Measurements from ENCODE around the gene RETSAT.

The RETSAT gene

DNA sequence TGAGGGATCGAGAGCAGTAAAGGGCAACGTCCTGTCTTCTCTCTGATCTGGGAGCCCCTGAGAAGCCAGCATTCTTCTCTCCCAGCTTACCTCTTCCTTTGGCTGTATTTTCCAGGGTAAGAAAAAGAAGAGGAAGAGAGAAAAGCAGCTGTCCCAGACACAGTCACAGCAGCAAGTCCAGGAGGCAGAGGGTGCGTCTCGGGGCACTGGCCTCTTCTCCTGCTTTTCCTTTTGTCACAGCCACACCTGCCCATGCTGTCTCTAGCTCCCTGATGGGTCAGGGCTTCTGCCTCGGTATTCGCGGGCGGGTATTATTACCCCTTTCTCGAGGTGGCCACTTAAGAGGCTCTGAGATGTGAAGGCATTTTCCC, 46.8 kb downstream of the RETSAT start:
- DNase-seq (ENCODE audit: low read depth): no peak

DNA sequence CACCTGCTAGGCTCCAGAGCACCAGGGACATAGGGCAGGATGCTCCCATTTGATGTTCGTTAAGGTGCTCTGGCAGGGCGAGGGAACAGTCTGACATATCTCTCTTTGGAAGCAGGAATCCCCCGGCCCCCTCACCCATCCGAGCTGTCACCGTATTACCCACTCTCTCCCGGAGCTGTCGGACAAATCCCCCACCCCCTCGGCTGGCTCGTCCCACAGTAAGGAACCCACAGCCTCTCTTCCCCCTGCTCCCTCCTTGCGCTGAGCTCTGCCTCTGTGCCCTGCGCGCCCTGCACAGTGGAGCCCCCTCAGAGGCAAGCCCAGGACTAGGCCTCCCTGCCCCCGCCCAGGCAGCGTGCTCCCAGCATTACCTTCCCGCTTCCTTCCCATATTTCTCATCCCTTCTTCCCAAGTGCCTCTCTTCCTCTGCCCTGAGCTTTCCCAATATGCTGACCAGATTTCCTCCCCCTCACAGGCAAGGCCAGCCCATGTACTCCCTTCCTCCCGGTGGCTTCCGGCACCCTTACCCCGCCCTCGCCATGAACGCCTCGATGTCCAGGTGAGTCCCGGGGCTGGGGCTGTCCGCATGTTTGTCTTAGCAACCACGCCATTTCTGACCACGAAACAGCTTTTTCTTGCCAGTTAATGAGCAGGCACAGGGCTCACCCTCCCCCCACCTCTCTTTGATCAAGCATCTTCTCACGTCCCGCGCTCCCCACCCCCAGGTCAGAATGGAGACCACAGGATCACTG, 50.4 kb downstream of the RETSAT start:
- no peak for DNase-seq (ENCODE audit: low read depth)

DNA sequence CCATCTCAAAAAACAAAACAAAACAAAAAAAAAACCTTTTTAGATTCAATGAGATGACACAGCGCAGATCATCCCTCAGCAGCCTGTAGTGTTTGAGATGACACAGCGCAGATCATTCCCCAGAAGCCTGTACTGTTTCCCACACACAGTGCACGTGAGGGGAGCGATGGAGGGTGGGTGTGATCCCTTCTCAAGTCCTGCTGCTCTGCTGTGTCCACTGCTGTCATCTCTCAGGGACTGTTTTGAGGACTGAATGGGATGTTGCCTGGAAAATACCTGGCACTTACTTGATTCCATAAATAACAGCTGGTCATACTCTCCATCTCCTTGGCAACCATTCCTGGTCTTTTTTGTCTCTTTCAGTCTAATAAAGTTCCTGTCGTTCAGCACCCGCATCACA, 52.2 kb downstream of the RETSAT start:
- DNase-seq (ENCODE audit: low read depth): no peak
